Gastroesophageal sphincter (tissue), 3 donors: Measurements from ENCODE around the gene PCSK2.

Experiments
- CTCF ChIP-seq, 4 experiments: fragments of 200-600 bp in 2 of 4; fragments of 450-650 bp in 2 of 4; sonication (generic) in 1 of 4; IDR thresholded peaks; one replicate each; pipeline ENCODE4 v1.5.1; 2017 to 2019; ENCODE audit warnings: antibody characterized with exemption in 4 of 4, mild to moderate bottlenecking in 2 of 4, moderate library complexity in 2 of 4
- EP300 ChIP-seq: sonication (generic); formaldehyde crosslinking; IDR thresholded peaks from one replicate; pipeline ENCODE4 v1.6.1; 2017; ENCODE audit warnings: antibody characterized with exemption, mild to moderate bottlenecking
- POLR2A ChIP-seq, 2 donors: fragments of 450-650 bp; IDR thresholded peaks; one replicate each; pipeline ENCODE4 v1.6.1; 2017; ENCODE audit warnings: antibody characterized with exemption in 2 of 2, mild to moderate bottlenecking in 2 of 2, moderate library complexity in 1 of 2
- POLR2AphosphoS5 ChIP-seq: sonication (generic); formaldehyde crosslinking; IDR thresholded peaks from one replicate; pipeline ENCODE4 v1.6.1; 2017; ENCODE audit warnings: antibody characterized with exemption

DNA sequence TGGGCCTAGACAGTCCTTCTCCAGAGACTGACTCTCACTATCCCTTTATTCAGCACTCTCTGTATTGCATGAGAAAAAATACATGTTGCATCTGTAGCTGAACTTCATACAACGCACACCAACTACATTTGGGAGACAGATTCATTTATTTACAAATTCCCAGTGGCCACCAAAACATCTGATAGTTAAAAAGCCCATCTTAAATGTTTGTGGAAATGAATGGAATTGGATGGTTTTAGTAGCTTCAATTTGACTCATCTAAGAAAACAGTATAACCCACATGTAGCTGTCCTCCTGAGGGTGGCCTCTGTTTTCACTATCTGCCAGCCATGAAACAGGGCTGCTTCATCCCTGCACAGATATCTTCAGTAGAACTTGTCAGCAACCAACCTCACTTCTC is 116.3 kb downstream of the PCSK2 start:
- TF ChIP-seq POLR2AphosphoS5 (no peak), CTCF (IDR thresholded peaks at IDR 0.05) (no peak), POLR2A (IDR thresholded peaks at IDR 0.05) (no peak), EP300 (no peak)
